Regular cardiac myocyte (primary cell): ENCODE measurements around the gene DUOXA2. TPM values are rescaled to one million over a fixed set of nuclear protein-coding genes. Genes with fewer than 3 reads are reported as not detected.

ENCODE experiments used
- total RNA-seq: library from RNA; depleted of rRNA; stranded (reverse); fragments of >200 nt; gene quantifications from 2 replicates; pipeline ENCODE4 v1.2.3, GENCODE V29; 2014

DUOXA2 gene
- total RNA-seq = not detected in 2 replicates

GRCh38 chr15:45114076-45114750 is at the start of gene DUOXA2, which contains the start of gene DUOX2:
Gene DUOXA2 (plus strand): TSS chr15:45114326. CDS start chr15:45114606, 280 bp downstream.
Gene DUOX2 (minus strand): TSS chr15:45114172. CDS start chr15:45113411, 761 bp downstream.

GRCh38 chr15:45129651-45130129 is 15.6 kb downstream of the DUOXA2 start, which contains the start of the genes DUOX1 and DUOXA1:
Gene DUOX1 (plus strand): TSS chr15:45129994. CDS start chr15:45131967, 1,973 bp downstream.
Gene DUOXA1 (minus strand): TSS chr15:45129879. CDS start chr15:45123014, 6,865 bp downstream.

Other genes with a start within 250 kb of the DUOXA2 start
- gene TERB2, start 157.6 kb upstream of the DUOXA2 start, total RNA-seq = not detected in 2 replicates
- gene SORD, start 91.1 kb upstream of the DUOXA2 start, total RNA-seq = 4.8 and 17.6 TPM in 2 replicates
- gene DUOX2, start 154 bp upstream of the DUOXA2 start, total RNA-seq = under 0.01 TPM in 1 of 2 replicates, not detected in the other
- gene DUOXA1, start 15.6 kb downstream of the DUOXA2 start, total RNA-seq = 0.56 TPM in 1 of 2 replicates, not detected in the other
- under 0.01 TPM in 2 replicates for gene DUOX1, start 15.7 kb downstream of the DUOXA2 start, total RNA-seq
- gene SHF, start 73.6 kb downstream of the DUOXA2 start, total RNA-seq = 0.58 and 3.1 TPM in 2 replicates
- under 0.01 TPM in 1 of 2 replicates, not detected in the other for gene SLC28A2, start 137.9 kb downstream of the DUOXA2 start, total RNA-seq